Stimulated activated naive CD4-positive, alpha-beta T cell treated with Interleukin-2 at 50 U/mL for 16 hours (primary cell): ENCODE results near the gene ELAVL2.

Experiments used
- DNase-seq: peaks from one replicate; lab custom pipeline; 2025; lab: John Stamatoyannopoulos, UW

ELAVL2 gene

GRCh38 chr9:23821375-23822181 is 4.5 kb downstream of the ELAVL2 start:
- no peak for DNase-seq

GRCh38 chr9:23820451-23821374 is 5.3 kb downstream of the ELAVL2 start:
- DNase-seq, result no peak

GRCh38 chr9:23819403-23819802 is 6.6 kb downstream of the ELAVL2 start:
- DNase-seq, result no peak

- DNase-seq, result no peak
Observed at GRCh38 chr9:23814243-23814642, 11.8 kb downstream of the ELAVL2 start.

GRCh38 chr9:23812673-23813072 is 13.4 kb downstream of the ELAVL2 start:
- no peak for DNase-seq

GRCh38 chr9:23811633-23812032 is 14.4 kb downstream of the ELAVL2 start:
- DNase-seq, result no peak

- no peak for DNase-seq
Observed at GRCh38 chr9:23803216-23803615, 22.8 kb downstream of the ELAVL2 start.

- no peak for DNase-seq
Observed at GRCh38 chr9:23801523-23801922, 24.5 kb downstream of the ELAVL2 start.

- DNase-seq, result no peak
Observed at GRCh38 chr9:23799521-23799920, 26.5 kb downstream of the ELAVL2 start.

GRCh38 chr9:23798325-23798724 is 27.7 kb downstream of the ELAVL2 start:
- no peak for DNase-seq

GRCh38 chr9:23796209-23796608 is 29.8 kb downstream of the ELAVL2 start:
- DNase-seq, result no peak

GRCh38 chr9:23790351-23791260 is 35.4 kb downstream of the ELAVL2 start:
- no peak for DNase-seq

- DNase-seq, result no peak
Observed at GRCh38 chr9:23789529-23790254, 36.3 kb downstream of the ELAVL2 start.

- no peak for DNase-seq
Observed at GRCh38 chr9:23784962-23785361, 41.1 kb downstream of the ELAVL2 start.

- DNase-seq, result no peak
Observed at GRCh38 chr9:23783509-23783908, 42.5 kb downstream of the ELAVL2 start.

GRCh38 chr9:23779220-23779619 is 46.8 kb downstream of the ELAVL2 start:
- DNase-seq, result no peak

- DNase-seq, result no peak
Observed at GRCh38 chr9:23777328-23777727, 48.7 kb downstream of the ELAVL2 start.

- no peak for DNase-seq
Observed at GRCh38 chr9:23775549-23775948, 50.5 kb downstream of the ELAVL2 start.

GRCh38 chr9:23774266-23774665 is 51.8 kb downstream of the ELAVL2 start:
- DNase-seq, result no peak

- DNase-seq, result no peak
Observed at GRCh38 chr9:23772385-23772783, 53.7 kb downstream of the ELAVL2 start.

GRCh38 chr9:23771746-23772384 is 54.2 kb downstream of the ELAVL2 start:
- no peak for DNase-seq
